ENCODE measurements around the gene ADORA1.

- TF ChIP-seq POLR2A (IDR thresholded peaks at IDR 0.05): no peak
- TF ChIP-seq CTCF (IDR thresholded peaks at IDR 0.05): no peak
Observed at GRCh38 chr1:203211812-203212211, 84.3 kb downstream of the ADORA1 start.

Data from heart left ventricle (tissue), 13 donors.